ENCODE data around the gene EMP3. TPM values are rescaled to one million over a fixed set of nuclear protein-coding genes. Genes with fewer than 3 reads are reported as not detected.
"Not testable (repeated sequence)": the region's sequence is repeated elsewhere in the genome, so short reads cannot be mapped to it uniquely, and the experiment has no call there.

The EMP3 gene
- total RNA-seq, 1 donor from 2014 or later = 1.2 TPM

DNA sequence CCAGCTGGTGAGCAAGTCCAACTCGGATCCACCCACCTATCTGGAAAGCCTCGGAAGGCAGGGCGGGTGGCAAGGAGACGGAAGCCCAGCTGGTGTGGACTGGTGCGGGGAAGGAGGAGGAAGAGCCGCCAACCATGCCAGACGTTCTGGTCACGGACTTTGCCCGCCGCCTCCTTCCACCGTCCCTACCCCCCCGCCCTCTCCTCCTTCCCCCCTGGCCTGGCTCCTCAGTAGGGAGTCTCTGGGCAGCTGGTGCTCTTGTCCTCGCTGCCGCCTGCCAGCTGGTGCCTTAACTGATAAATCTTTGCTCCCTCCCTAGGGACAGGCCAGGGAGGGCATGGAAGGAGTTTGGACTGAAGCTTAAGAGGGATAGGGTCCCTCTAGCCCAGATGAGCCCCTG lies 43.6 kb downstream of the EMP3 start:
- no peaks in the 10 kb centered on the region for H3K4me1 ChIP-seq
- no peaks in the 10 kb centered on the region for H3K36me3 ChIP-seq
- H3K27me3 Mint-ChIP-seq (ENCODE audit: insufficient read depth, low read depth) = peaks cover 13% of the 10 kb centered on the region
- H3K4me2 ChIP-seq = no peak overlapping the region
- H3K36me3 Mint-ChIP-seq = no peaks in the 10 kb centered on the region
- no peak overlapping the region for H2AFZ ChIP-seq (replicated peaks)
- H3F3A ChIP-seq (ENCODE audit: low read depth) = peaks cover 7% of the 10 kb centered on the region
- no peaks in the 10 kb centered on the region for H4K20me1 ChIP-seq (ENCODE audit: low read depth)
- H3K79me2 ChIP-seq (ENCODE audit: low read depth) = no peaks in the 10 kb centered on the region
- no peak overlapping the region for H3K4me3 Mint-ChIP-seq
- TF ChIP-seq EZH2phosphoT487 (IDR thresholded peaks at IDR 0.05) = no peak
- TF ChIP-seq EZH2 (IDR thresholded peaks at IDR 0.05) = no peak
- TF ChIP-seq, protein P1, sequence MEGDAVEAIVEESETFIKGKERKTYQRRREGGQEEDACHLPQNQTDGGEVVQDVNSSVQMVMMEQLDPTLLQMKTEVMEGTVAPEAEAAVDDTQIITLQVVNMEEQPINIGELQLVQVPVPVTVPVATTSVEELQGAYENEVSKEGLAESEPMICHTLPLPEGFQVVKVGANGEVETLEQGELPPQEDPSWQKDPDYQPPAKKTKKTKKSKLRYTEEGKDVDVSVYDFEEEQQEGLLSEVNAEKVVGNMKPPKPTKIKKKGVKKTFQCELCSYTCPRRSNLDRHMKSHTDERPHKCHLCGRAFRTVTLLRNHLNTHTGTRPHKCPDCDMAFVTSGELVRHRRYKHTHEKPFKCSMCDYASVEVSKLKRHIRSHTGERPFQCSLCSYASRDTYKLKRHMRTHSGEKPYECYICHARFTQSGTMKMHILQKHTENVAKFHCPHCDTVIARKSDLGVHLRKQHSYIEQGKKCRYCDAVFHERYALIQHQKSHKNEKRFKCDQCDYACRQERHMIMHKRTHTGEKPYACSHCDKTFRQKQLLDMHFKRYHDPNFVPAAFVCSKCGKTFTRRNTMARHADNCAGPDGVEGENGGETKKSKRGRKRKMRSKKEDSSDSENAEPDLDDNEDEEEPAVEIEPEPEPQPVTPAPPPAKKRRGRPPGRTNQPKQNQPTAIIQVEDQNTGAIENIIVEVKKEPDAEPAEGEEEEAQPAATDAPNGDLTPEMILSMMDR (IDR thresholded peaks at IDR 0.05) = no peak
- H3K9me3 ChIP-seq (ENCODE audit: low read depth) = no peaks in the 10 kb centered on the region
- peak overlapping the region; percentile 35 for H3K27ac Mint-ChIP-seq
- no peak overlapping the region for H3K4me3 ChIP-seq
- H3K9me3 Mint-ChIP-seq = no peaks in the 10 kb centered on the region
- no peak overlapping the region for H3K27ac ChIP-seq
- H3K4me1 Mint-ChIP-seq = peaks cover 26% of the 10 kb centered on the region
- no peak for DNase-seq (ENCODE audit: low spot score)
- no peak overlapping the region for H3K9ac ChIP-seq
- H3K27me3 ChIP-seq = no peaks in the 10 kb centered on the region

DNA sequence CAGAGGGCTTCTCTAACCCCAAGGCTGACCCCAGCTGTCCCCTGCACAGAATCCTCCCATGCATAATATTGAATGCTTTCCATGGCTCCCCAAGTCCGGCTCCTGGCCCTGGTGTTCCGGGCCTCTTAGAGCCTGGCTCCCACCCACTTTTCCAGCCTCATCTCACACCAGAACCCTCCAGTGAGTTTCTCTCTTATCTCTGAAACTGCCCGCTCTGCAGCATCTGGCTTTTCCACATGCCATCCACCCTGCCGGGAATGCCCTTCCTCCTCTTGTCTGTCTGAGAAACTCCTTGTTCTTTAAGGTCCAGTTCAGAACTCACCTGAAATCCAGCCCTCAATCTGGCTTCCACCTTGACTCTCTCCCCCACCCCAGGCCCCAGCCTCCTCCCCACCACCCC lies 45.6 kb downstream of the EMP3 start:
- Histone ChIP-seq H3F3A (ENCODE audit: low read depth) (peaks cover 1% of the 10 kb centered on the region), H3K36me3 (no peaks in the 10 kb centered on the region), H3K9ac (no peak overlapping the region), H3K27me3 (no peaks in the 10 kb centered on the region), H3K4me3 (no peak overlapping the region), H3K79me2 (ENCODE audit: low read depth) (no peaks in the 10 kb centered on the region), H2AFZ (replicated peaks) (no peak overlapping the region), H3K27ac (no peak overlapping the region), H3K9me3 (ENCODE audit: low read depth) (no peaks in the 10 kb centered on the region), H3K4me2 (no peak overlapping the region), H3K4me1 (no peaks in the 10 kb centered on the region), H4K20me1 (ENCODE audit: low read depth) (no peaks in the 10 kb centered on the region)
- Mint-ChIP-seq H3K27ac (peak overlapping the region; percentile 74), H3K9me3 (no peaks in the 10 kb centered on the region), H3K27me3 (ENCODE audit: insufficient read depth, low read depth) (peaks cover 10% of the 10 kb centered on the region), H3K4me1 (peaks cover 31% of the 10 kb centered on the region), H3K36me3 (no peaks in the 10 kb centered on the region), H3K4me3 (no peak overlapping the region)
- no peak for TF ChIP-seq EZH2 (IDR thresholded peaks at IDR 0.05)
- TF ChIP-seq, protein P1 (IDR thresholded peaks at IDR 0.05) = no peak
- no peak for TF ChIP-seq EZH2phosphoT487 (IDR thresholded peaks at IDR 0.05)
- DNase-seq (ENCODE audit: low spot score) = no peak

DNA sequence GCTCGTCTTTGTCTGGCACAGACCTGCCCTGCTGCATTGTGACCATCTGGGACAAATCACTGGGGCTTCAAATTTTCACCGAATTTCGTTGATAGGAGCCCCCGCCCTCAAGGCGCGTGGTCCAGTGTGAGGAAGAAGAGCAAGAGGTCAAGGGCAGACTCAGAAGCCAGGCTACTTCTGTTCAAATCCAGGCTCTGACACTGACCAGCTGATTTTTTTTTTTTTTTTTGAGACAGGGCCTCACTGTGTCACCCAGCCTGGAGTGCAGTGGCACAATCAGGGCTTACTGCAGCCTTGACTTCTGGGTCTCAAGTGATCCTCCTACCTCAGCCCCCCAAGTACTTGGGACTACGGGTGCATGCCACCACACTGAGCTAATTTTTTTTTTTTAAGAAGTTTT lies 46.0 kb downstream of the EMP3 start:
- DNase-seq (ENCODE audit: low spot score) = no peak
- H3K27me3 ChIP-seq = no peaks in the 10 kb centered on the region
- Mint-ChIP-seq H3K27me3 (ENCODE audit: insufficient read depth, low read depth) (peaks cover 9% of the 10 kb centered on the region), H3K36me3 (no peaks in the 10 kb centered on the region), H3K4me3 (no peak overlapping the region), H3K9me3 (no peaks in the 10 kb centered on the region), H3K27ac (peak overlapping the region; percentile 74), H3K4me1 (peaks cover 31% of the 10 kb centered on the region)
- H3K4me1 ChIP-seq = no peaks in the 10 kb centered on the region
- no peaks in the 10 kb centered on the region for H3K36me3 ChIP-seq
- no peaks in the 10 kb centered on the region for H3K9me3 ChIP-seq (ENCODE audit: low read depth)
- no peak overlapping the region for H3K4me2 ChIP-seq
- no peak overlapping the region for H3K9ac ChIP-seq
- H3K4me3 ChIP-seq = no peak overlapping the region
- no peaks in the 10 kb centered on the region for H4K20me1 ChIP-seq (ENCODE audit: low read depth)
- no peaks in the 10 kb centered on the region for H3F3A ChIP-seq (ENCODE audit: low read depth)
- no peaks in the 10 kb centered on the region for H3K79me2 ChIP-seq (ENCODE audit: low read depth)
- no peak overlapping the region for H3K27ac ChIP-seq
- no peak overlapping the region for H2AFZ ChIP-seq (replicated peaks)
- TF ChIP-seq, protein P1 (IDR thresholded peaks at IDR 0.05) = no peak
- TF ChIP-seq EZH2 (IDR thresholded peaks at IDR 0.05) (no peak), EZH2phosphoT487 (IDR thresholded peaks at IDR 0.05) (no peak)

DNA sequence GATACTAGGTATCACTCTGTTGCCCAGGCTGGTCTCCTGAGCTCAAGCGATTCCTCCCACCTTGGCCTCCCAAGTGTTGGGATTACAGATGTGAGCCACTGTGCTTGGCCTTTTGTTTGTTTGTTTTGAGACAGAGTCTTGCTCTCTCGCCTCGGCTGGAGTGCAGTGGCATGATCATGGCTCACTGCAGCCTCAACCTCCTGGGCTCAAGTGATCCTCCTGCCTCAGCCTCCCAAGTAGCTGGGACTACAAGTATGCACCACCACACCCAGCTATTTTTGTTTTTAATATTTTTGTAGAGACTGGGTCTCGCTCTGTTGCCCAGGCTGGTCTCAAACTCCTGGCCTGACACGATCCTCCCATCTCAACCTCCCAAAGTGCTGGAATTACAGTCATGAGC lies 46.4 kb downstream of the EMP3 start:
- H3K27ac ChIP-seq; H3K9me3 Mint-ChIP-seq; H3K79me2 ChIP-seq (ENCODE audit: low read depth); H3K36me3 ChIP-seq; H3K9ac ChIP-seq; H2AFZ ChIP-seq (replicated peaks); H3K27me3 ChIP-seq; H3F3A ChIP-seq (ENCODE audit: low read depth); H3K36me3 Mint-ChIP-seq; DNase-seq (ENCODE audit: low spot score); H3K27ac Mint-ChIP-seq; H3K4me3 ChIP-seq; H3K4me3 Mint-ChIP-seq; H3K9me3 ChIP-seq (ENCODE audit: low read depth); H3K4me2 ChIP-seq; H4K20me1 ChIP-seq (ENCODE audit: low read depth); H3K4me1 ChIP-seq: not testable (repeated sequence)
- Mint-ChIP-seq H3K27me3 (ENCODE audit: insufficient read depth, low read depth) (peaks cover 11% of the 10 kb centered on the region), H3K4me1 (peaks cover 31% of the 10 kb centered on the region)
